ENCODE results near the gene CLSTN2. TPM values are rescaled to one million over a fixed set of nuclear protein-coding genes. Genes with fewer than 3 reads are reported as not detected.

Gene CLSTN2
- total RNA-seq, 1 donor from 2014 or later, result 65.0 TPM

DNA sequence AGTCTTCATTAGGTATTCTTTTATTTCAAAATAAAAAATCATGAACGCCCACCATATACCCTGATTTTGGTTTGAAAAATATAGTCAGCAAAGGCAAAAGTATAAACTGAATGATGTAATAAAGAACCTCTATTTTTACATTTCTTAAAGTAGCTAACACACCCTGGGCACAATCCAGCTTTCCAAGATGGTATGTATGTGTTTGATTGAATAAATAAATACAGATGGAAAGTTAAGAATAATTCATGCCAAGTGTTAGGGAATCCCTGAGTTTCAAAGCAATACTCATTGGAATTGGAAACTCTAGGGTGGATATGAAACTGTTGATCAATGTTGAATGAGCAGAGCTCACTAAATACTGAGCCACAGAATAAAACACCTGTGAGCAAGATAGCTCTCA, 679.0 kb downstream of the CLSTN2 start:
- peaks cover 37% of the 10 kb centered on the region for H3K4me1 Mint-ChIP-seq (ENCODE audit: low read depth)
- H3K27ac Mint-ChIP-seq (ENCODE audit: unreplicated experiment), result no peak overlapping the region
- TF ChIP-seq, protein P1, sequence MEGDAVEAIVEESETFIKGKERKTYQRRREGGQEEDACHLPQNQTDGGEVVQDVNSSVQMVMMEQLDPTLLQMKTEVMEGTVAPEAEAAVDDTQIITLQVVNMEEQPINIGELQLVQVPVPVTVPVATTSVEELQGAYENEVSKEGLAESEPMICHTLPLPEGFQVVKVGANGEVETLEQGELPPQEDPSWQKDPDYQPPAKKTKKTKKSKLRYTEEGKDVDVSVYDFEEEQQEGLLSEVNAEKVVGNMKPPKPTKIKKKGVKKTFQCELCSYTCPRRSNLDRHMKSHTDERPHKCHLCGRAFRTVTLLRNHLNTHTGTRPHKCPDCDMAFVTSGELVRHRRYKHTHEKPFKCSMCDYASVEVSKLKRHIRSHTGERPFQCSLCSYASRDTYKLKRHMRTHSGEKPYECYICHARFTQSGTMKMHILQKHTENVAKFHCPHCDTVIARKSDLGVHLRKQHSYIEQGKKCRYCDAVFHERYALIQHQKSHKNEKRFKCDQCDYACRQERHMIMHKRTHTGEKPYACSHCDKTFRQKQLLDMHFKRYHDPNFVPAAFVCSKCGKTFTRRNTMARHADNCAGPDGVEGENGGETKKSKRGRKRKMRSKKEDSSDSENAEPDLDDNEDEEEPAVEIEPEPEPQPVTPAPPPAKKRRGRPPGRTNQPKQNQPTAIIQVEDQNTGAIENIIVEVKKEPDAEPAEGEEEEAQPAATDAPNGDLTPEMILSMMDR (IDR thresholded peaks at IDR 0.05), result no peak
- peaks cover 27% of the 10 kb centered on the region for H3K9me3 Mint-ChIP-seq (ENCODE audit: low read depth)
- H3K36me3 Mint-ChIP-seq (ENCODE audit: low read depth), result peaks cover 7% of the 10 kb centered on the region
- no peak for DNase-seq (ENCODE audit: low spot score)
- no peaks in the 10 kb centered on the region for H3K27me3 Mint-ChIP-seq (ENCODE audit: low read depth)
- no peak overlapping the region for H3K4me3 Mint-ChIP-seq (ENCODE audit: unreplicated experiment)

DNA sequence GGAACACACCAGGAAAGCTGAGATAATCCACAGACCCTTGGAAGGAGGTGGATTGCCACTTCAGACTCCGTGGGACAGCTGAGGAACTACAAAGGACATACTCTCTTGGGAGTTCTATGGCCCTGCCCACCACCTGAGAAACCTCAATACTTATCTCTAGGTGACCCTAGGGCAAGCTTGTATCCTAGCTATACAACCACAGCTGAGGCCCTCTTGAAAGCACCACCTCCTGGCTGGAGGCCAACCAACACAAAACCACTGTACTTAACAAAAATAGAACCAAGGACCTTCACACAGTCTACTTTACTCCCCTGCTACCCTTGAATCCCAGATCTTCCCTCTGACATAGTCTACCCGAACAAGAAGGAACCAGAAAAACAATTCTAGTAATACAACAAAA, 682.1 kb downstream of the CLSTN2 start:
- Mint-ChIP-seq H3K36me3 (ENCODE audit: low read depth) (peaks cover 7% of the 10 kb centered on the region), H3K27me3 (ENCODE audit: low read depth) (no peaks in the 10 kb centered on the region), H3K9me3 (ENCODE audit: low read depth) (peaks cover 12% of the 10 kb centered on the region), H3K4me3 (ENCODE audit: unreplicated experiment) (no peak overlapping the region), H3K27ac (ENCODE audit: unreplicated experiment) (no peak overlapping the region), H3K4me1 (ENCODE audit: low read depth) (peaks cover 22% of the 10 kb centered on the region)
- TF ChIP-seq, protein P1 (IDR thresholded peaks at IDR 0.05), result no peak
- no peak for DNase-seq (ENCODE audit: low spot score)

DNA sequence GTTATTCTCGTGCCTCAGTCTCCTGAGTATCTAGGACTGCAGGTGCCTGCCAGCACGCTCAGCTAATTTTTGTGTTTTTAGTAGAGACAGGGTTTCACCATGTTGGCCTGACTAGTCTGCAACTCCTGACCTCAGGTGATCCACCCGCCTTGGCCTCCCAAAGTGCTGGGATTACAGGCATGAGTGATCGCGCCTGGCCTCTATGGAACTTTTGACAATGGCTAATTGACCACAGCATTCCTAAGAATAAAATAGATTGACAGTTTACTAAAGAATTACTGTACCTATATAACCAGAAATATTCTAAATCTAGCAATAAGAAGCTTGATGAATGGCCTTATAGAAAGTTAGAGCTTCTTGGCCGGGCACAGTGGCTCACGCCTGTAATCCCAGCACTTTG, 691.9 kb downstream of the CLSTN2 start:
- Mint-ChIP-seq H3K27ac (ENCODE audit: unreplicated experiment) (peak overlapping the region; percentile 12), H3K27me3 (ENCODE audit: low read depth) (no peaks in the 10 kb centered on the region), H3K4me3 (ENCODE audit: unreplicated experiment) (no peak overlapping the region), H3K9me3 (ENCODE audit: low read depth) (peaks cover 9% of the 10 kb centered on the region), H3K4me1 (ENCODE audit: low read depth) (peaks cover 41% of the 10 kb centered on the region), H3K36me3 (ENCODE audit: low read depth) (peaks cover 2% of the 10 kb centered on the region)
- DNase-seq (ENCODE audit: low spot score), result no peak
- TF ChIP-seq, protein P1 (IDR thresholded peaks at IDR 0.05), result no peak
